ENCODE results near the gene RPL22. TPM values are rescaled to one million over a fixed set of nuclear protein-coding genes. Genes with fewer than 3 reads are reported as not detected.

Gene RPL22
- total RNA-seq, 2 donors from 2014 or later, result 121 to 213 TPM

- no peaks in the 10 kb centered on the region for H3K36me3 ChIP-seq
- H3K4me3 ChIP-seq, result no peak overlapping the region
- 76% methylated on average over 34 of the region's 34 CpGs for WGBS
- DNase-seq (ENCODE audit: low spot score), result no peak
- intact Hi-C loops (cut with DNase I), result no loop called here
- H3K27me3 ChIP-seq (replicated peaks; ENCODE audit: insufficient read depth), result peaks cover 10% of the 10 kb centered on the region
- H3K4me1 ChIP-seq (replicated peaks), result no peaks in the 10 kb centered on the region
- no peak for TF ChIP-seq POLR2AphosphoS5 (IDR thresholded peaks at IDR 0.05)
- TF ChIP-seq, protein P1, sequence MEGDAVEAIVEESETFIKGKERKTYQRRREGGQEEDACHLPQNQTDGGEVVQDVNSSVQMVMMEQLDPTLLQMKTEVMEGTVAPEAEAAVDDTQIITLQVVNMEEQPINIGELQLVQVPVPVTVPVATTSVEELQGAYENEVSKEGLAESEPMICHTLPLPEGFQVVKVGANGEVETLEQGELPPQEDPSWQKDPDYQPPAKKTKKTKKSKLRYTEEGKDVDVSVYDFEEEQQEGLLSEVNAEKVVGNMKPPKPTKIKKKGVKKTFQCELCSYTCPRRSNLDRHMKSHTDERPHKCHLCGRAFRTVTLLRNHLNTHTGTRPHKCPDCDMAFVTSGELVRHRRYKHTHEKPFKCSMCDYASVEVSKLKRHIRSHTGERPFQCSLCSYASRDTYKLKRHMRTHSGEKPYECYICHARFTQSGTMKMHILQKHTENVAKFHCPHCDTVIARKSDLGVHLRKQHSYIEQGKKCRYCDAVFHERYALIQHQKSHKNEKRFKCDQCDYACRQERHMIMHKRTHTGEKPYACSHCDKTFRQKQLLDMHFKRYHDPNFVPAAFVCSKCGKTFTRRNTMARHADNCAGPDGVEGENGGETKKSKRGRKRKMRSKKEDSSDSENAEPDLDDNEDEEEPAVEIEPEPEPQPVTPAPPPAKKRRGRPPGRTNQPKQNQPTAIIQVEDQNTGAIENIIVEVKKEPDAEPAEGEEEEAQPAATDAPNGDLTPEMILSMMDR (IDR thresholded peaks at IDR 0.05), result no peak
- no peak for TF ChIP-seq POLR2A (IDR thresholded peaks at IDR 0.05)
- H3K27ac ChIP-seq, result no peak overlapping the region
- no peaks in the 10 kb centered on the region for H3K9me3 ChIP-seq
Measured at GRCh38 chr1:6167391-6168303, 31.7 kb downstream of the RPL22 start.

DNA sequence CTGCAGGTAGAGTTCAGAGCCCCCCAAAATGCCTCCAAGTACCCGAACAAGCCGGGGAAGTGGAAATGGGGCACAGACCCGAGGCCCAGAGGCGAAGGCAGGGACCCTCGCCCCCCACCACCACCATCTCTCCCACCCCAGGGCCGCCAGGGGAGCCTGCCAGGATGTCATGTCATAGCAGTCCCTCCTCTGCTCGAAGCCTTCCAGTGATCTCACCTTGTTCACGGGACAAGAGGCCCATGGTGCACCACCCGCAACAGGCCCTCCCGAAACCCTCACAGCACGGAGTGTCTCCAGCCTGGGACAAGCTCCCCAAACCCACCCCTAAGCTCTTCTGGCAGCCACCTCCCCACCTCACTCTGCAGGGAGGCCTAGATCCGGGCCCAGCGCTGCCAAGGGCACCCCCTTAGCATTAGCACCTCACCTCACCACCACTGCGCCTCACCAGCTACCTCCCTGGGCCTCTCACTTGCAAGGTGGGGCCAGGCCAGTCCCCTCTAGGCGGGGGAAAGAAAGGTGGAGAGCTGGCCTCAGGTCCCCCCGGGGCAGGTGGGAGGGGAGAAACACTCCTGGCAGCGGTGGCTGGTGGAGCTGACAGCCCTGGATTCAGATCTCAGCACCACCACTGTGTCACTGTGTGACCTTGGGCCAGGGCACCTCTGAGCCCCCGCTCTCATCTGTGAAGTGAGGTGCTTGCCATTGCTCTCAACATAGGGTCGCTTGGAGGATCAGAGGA lies 32.6 kb downstream of the RPL22 start:
- Histone ChIP-seq H3K27ac (no peak overlapping the region), H3K27me3 (replicated peaks; ENCODE audit: insufficient read depth) (peaks cover 10% of the 10 kb centered on the region), H3K4me1 (replicated peaks) (no peaks in the 10 kb centered on the region), H3K36me3 (no peaks in the 10 kb centered on the region), H3K4me3 (no peak overlapping the region), H3K9me3 (no peaks in the 10 kb centered on the region)
- DNase-seq (ENCODE audit: low spot score), result no peak
- TF ChIP-seq POLR2AphosphoS5 (IDR thresholded peaks at IDR 0.05) (no peak), POLR2A (IDR thresholded peaks at IDR 0.05) (no peak)
- TF ChIP-seq, protein P1 (IDR thresholded peaks at IDR 0.05), result no peak
- WGBS, result 79% methylated on average over 19 of the region's 19 CpGs
- intact Hi-C loops (cut with DNase I), result no loop called here

- WGBS, result 51% methylated on average over 9 of the region's 10 CpGs
- no peaks in the 10 kb centered on the region for H3K9me3 ChIP-seq
- no peak overlapping the region for H3K4me3 ChIP-seq
- H3K4me1 ChIP-seq (replicated peaks), result no peaks in the 10 kb centered on the region
- H3K27me3 ChIP-seq (replicated peaks; ENCODE audit: insufficient read depth), result peaks cover 13% of the 10 kb centered on the region
- H3K36me3 ChIP-seq, result no peaks in the 10 kb centered on the region
- H3K27ac ChIP-seq, result no peak overlapping the region
- TF ChIP-seq, protein P1 (IDR thresholded peaks at IDR 0.05), result no peak
- TF ChIP-seq POLR2A (IDR thresholded peaks at IDR 0.05), result no peak
- TF ChIP-seq POLR2AphosphoS5 (IDR thresholded peaks at IDR 0.05), result no peak
- intact Hi-C loops (cut with DNase I), result no loop called here
- DNase-seq (ENCODE audit: low spot score), result no peak
Measured at GRCh38 chr1:6166221-6166620, 33.2 kb downstream of the RPL22 start.

GRCh38 chr1:6165441-6165985 lies 33.9 kb downstream of the RPL22 start:
- no peak for DNase-seq (ENCODE audit: low spot score)
- H3K4me3 ChIP-seq, result no peak overlapping the region
- no peaks in the 10 kb centered on the region for H3K4me1 ChIP-seq (replicated peaks)
- intact Hi-C loops (cut with DNase I), result no loop called here
- H3K9me3 ChIP-seq, result no peaks in the 10 kb centered on the region
- H3K27ac ChIP-seq, result no peak overlapping the region
- H3K36me3 ChIP-seq, result no peaks in the 10 kb centered on the region
- 62% methylated on average over 12 of the region's 12 CpGs for WGBS
- no peak for TF ChIP-seq POLR2AphosphoS5 (IDR thresholded peaks at IDR 0.05)
- TF ChIP-seq, protein P1 (IDR thresholded peaks at IDR 0.05), result no peak
- H3K27me3 ChIP-seq (replicated peaks; ENCODE audit: insufficient read depth), result peaks cover 9% of the 10 kb centered on the region

Data from prostate gland (tissue), 2 donors.